ENCODE data around the gene ARID3A.

Gene ARID3A

GRCh38 chr19:928471-929202 lies 2.8 kb downstream of the ARID3A start:
- no peak overlapping the region for H3K9ac ChIP-seq (ENCODE audit: insufficient read length)
- no peak for TF ChIP-seq EZH2 (IDR thresholded peaks at IDR 0.05)
- TF ChIP-seq FOXP2 (optimal IDR thresholded peaks at IDR 0.05; ENCODE audit: control extremely low read depth, extremely low read length, insufficient read depth) = no peak
- TF ChIP-seq POLR2AphosphoS5 (IDR thresholded peaks at IDR 0.05; ENCODE audit: borderline replicate concordance, low read depth, low read length) = no peak
- no peaks in the 10 kb centered on the region for H3K9me3 ChIP-seq (ENCODE audit: low read depth, low read length)
- no peak for DNase-seq (ENCODE audit: low read depth, low spot score)
- no peak overlapping the region for H3K27ac ChIP-seq
- H3K4me3 ChIP-seq = no peak overlapping the region
- peaks cover 3% of the 10 kb centered on the region; the same call in 1 of the 2 replicates for H3K36me3 ChIP-seq (ENCODE audit: insufficient read depth, low read length)

GRCh38 chr19:929203-929890 lies 3.5 kb downstream of the ARID3A start:
- Histone ChIP-seq H3K9me3 (ENCODE audit: low read depth, low read length) (no peaks in the 10 kb centered on the region), H3K36me3 (ENCODE audit: insufficient read depth, low read length) (peaks cover 3% of the 10 kb centered on the region; the same call in 1 of the 2 replicates), H3K4me3 (no peak overlapping the region), H3K27ac (no peak overlapping the region), H3K9ac (ENCODE audit: insufficient read length) (no peak overlapping the region)
- DNase-seq (ENCODE audit: low read depth, low spot score) = no peak
- TF ChIP-seq EZH2 (IDR thresholded peaks at IDR 0.05) (no peak), POLR2AphosphoS5 (IDR thresholded peaks at IDR 0.05; ENCODE audit: borderline replicate concordance, low read depth, low read length) (no peak), FOXP2 (optimal IDR thresholded peaks at IDR 0.05; ENCODE audit: control extremely low read depth, extremely low read length, insufficient read depth) (no peak)

- H3K27ac ChIP-seq = no peak overlapping the region
- no peak overlapping the region for H3K9ac ChIP-seq (ENCODE audit: insufficient read length)
- no peaks in the 10 kb centered on the region for H3K9me3 ChIP-seq (ENCODE audit: low read depth, low read length)
- H3K4me3 ChIP-seq = no peak overlapping the region
- no peak for TF ChIP-seq FOXP2 (optimal IDR thresholded peaks at IDR 0.05; ENCODE audit: control extremely low read depth, extremely low read length, insufficient read depth)
- no peak for TF ChIP-seq EZH2 (IDR thresholded peaks at IDR 0.05)
- no peak for TF ChIP-seq POLR2AphosphoS5 (IDR thresholded peaks at IDR 0.05; ENCODE audit: borderline replicate concordance, low read depth, low read length)
- H3K36me3 ChIP-seq (ENCODE audit: insufficient read depth, low read length) = peaks cover 3% of the 10 kb centered on the region; the same call in 1 of the 2 replicates
- no peak for DNase-seq (ENCODE audit: low read depth, low spot score)
These were observed 4.0 kb downstream of the ARID3A start for GRCh38 chr19:929891-930258.

GRCh38 chr19:931860-932647 lies 6.2 kb downstream of the ARID3A start:
- H3K9ac ChIP-seq (ENCODE audit: insufficient read length) = no peak overlapping the region
- no peak for DNase-seq (ENCODE audit: low read depth, low spot score)
- no peak overlapping the region for H3K4me3 ChIP-seq
- no peak overlapping the region for H3K27ac ChIP-seq
- H3K9me3 ChIP-seq (ENCODE audit: low read depth, low read length) = no peaks in the 10 kb centered on the region
- TF ChIP-seq FOXP2 (optimal IDR thresholded peaks at IDR 0.05; ENCODE audit: control extremely low read depth, extremely low read length, insufficient read depth) (no peak), POLR2AphosphoS5 (IDR thresholded peaks at IDR 0.05; ENCODE audit: borderline replicate concordance, low read depth, low read length) (no peak), EZH2 (IDR thresholded peaks at IDR 0.05) (no peak)
- peaks cover 3% of the 10 kb centered on the region; the same call in 1 of the 2 replicates for H3K36me3 ChIP-seq (ENCODE audit: insufficient read depth, low read length)

- Histone ChIP-seq H3K36me3 (ENCODE audit: insufficient read depth, low read length) (peaks cover 3% of the 10 kb centered on the region; the same call in 1 of the 2 replicates), H3K27ac (no peak overlapping the region), H3K9ac (ENCODE audit: insufficient read length) (no peak overlapping the region), H3K4me3 (no peak overlapping the region), H3K9me3 (ENCODE audit: low read depth, low read length) (no peaks in the 10 kb centered on the region)
- no peak for DNase-seq (ENCODE audit: low read depth, low spot score)
- TF ChIP-seq POLR2AphosphoS5 (IDR thresholded peaks at IDR 0.05; ENCODE audit: borderline replicate concordance, low read depth, low read length) (no peak), EZH2 (IDR thresholded peaks at IDR 0.05) (no peak), FOXP2 (optimal IDR thresholded peaks at IDR 0.05; ENCODE audit: control extremely low read depth, extremely low read length, insufficient read depth) (no peak)
These were observed 7.1 kb downstream of the ARID3A start for GRCh38 chr19:932648-933552.

- Histone ChIP-seq H3K36me3 (ENCODE audit: insufficient read depth, low read length) (peaks cover 3% of the 10 kb centered on the region; the same call in 1 of the 2 replicates), H3K27ac (no peak overlapping the region), H3K4me3 (no peak overlapping the region), H3K9ac (ENCODE audit: insufficient read length) (no peak overlapping the region), H3K9me3 (ENCODE audit: low read depth, low read length) (no peaks in the 10 kb centered on the region)
- DNase-seq (ENCODE audit: low read depth, low spot score) = no peak
- TF ChIP-seq FOXP2 (optimal IDR thresholded peaks at IDR 0.05; ENCODE audit: control extremely low read depth, extremely low read length, insufficient read depth) = no peak
- TF ChIP-seq POLR2AphosphoS5 (IDR thresholded peaks at IDR 0.05; ENCODE audit: borderline replicate concordance, low read depth, low read length) = no peak
- TF ChIP-seq EZH2 (IDR thresholded peaks at IDR 0.05) = no peak
These were observed 7.7 kb downstream of the ARID3A start for GRCh38 chr19:933553-933882.

GRCh38 chr19:934197-934840 lies 8.5 kb downstream of the ARID3A start:
- Histone ChIP-seq H3K9ac (ENCODE audit: insufficient read length) (no peak overlapping the region), H3K9me3 (ENCODE audit: low read depth, low read length) (no peaks in the 10 kb centered on the region), H3K27ac (no peak overlapping the region), H3K4me3 (no peak overlapping the region), H3K36me3 (ENCODE audit: insufficient read depth, low read length) (peaks cover 3% of the 10 kb centered on the region; the same call in 1 of the 2 replicates)
- no peak for DNase-seq (ENCODE audit: low read depth, low spot score)
- TF ChIP-seq FOXP2 (optimal IDR thresholded peaks at IDR 0.05; ENCODE audit: control extremely low read depth, extremely low read length, insufficient read depth) (no peak), EZH2 (IDR thresholded peaks at IDR 0.05) (no peak), POLR2AphosphoS5 (IDR thresholded peaks at IDR 0.05; ENCODE audit: borderline replicate concordance, low read depth, low read length) (no peak)

All from SK-N-MC (cell line).